ENCODE results near the gene KLF7.

The KLF7 gene

GRCh38 chr2:207128867-207129266 is 36.9 kb downstream of the KLF7 start:
- no peak overlapping the region for H3K27ac ChIP-seq (ENCODE audit: insufficient read depth, low read depth, low read length, poor library complexity, severe bottlenecking)
- WGBS, 2 experiments: 95 to 96% methylated on average over 4 of the region's 4 CpGs
- H3K4me3 ChIP-seq (ENCODE audit: insufficient read depth, low read depth, low read length): no peak overlapping the region
- H3K36me3 ChIP-seq (ENCODE audit: control insufficient read depth, insufficient read depth, low read length): no peaks in the 10 kb centered on the region
- H3K4me1 ChIP-seq (ENCODE audit: control insufficient read depth, insufficient read depth, low read length): peaks cover 17% of the 10 kb centered on the region
- H3K27me3 ChIP-seq (ENCODE audit: control insufficient read depth, insufficient read depth, low read length, poor library complexity, severe bottlenecking): no peaks in the 10 kb centered on the region
- H3K9me3 ChIP-seq (ENCODE audit: control insufficient read depth, low read length): peaks cover 3% of the 10 kb centered on the region

- H3K27me3 ChIP-seq (ENCODE audit: control insufficient read depth, insufficient read depth, low read length, poor library complexity, severe bottlenecking): no peaks in the 10 kb centered on the region
- WGBS, 2 experiments: 90 to 91% methylated on average over 4 of the region's 4 CpGs
- H3K9me3 ChIP-seq (ENCODE audit: control insufficient read depth, low read length): peaks cover 3% of the 10 kb centered on the region
- no peaks in the 10 kb centered on the region for H3K36me3 ChIP-seq (ENCODE audit: control insufficient read depth, insufficient read depth, low read length)
- no peak overlapping the region for H3K27ac ChIP-seq (ENCODE audit: insufficient read depth, low read depth, low read length, poor library complexity, severe bottlenecking)
- H3K4me3 ChIP-seq (ENCODE audit: insufficient read depth, low read depth, low read length): no peak overlapping the region
- H3K4me1 ChIP-seq (ENCODE audit: control insufficient read depth, insufficient read depth, low read length): peaks cover 10% of the 10 kb centered on the region
Observed at GRCh38 chr2:207126724-207127308, 38.9 kb downstream of the KLF7 start.

- H3K4me3 ChIP-seq (ENCODE audit: insufficient read depth, low read depth, low read length): no peak overlapping the region
- no peak overlapping the region for H3K27ac ChIP-seq (ENCODE audit: insufficient read depth, low read depth, low read length, poor library complexity, severe bottlenecking)
- H3K36me3 ChIP-seq (ENCODE audit: control insufficient read depth, insufficient read depth, low read length): no peaks in the 10 kb centered on the region
- peaks cover 3% of the 10 kb centered on the region for H3K9me3 ChIP-seq (ENCODE audit: control insufficient read depth, low read length)
- H3K4me1 ChIP-seq (ENCODE audit: control insufficient read depth, insufficient read depth, low read length): peaks cover 10% of the 10 kb centered on the region
- WGBS, 2 experiments: 92 to 93% methylated on average over 31 of the region's 31 CpGs
- no peaks in the 10 kb centered on the region for H3K27me3 ChIP-seq (ENCODE audit: control insufficient read depth, insufficient read depth, low read length, poor library complexity, severe bottlenecking)
Observed at GRCh38 chr2:207123776-207124391, 41.9 kb downstream of the KLF7 start.

- Histone ChIP-seq H3K4me1 (ENCODE audit: control insufficient read depth, insufficient read depth, low read length) (peaks cover 10% of the 10 kb centered on the region), H3K9me3 (ENCODE audit: control insufficient read depth, low read length) (no peaks in the 10 kb centered on the region), H3K27me3 (ENCODE audit: control insufficient read depth, insufficient read depth, low read length, poor library complexity, severe bottlenecking) (no peaks in the 10 kb centered on the region), H3K27ac (ENCODE audit: insufficient read depth, low read depth, low read length, poor library complexity, severe bottlenecking) (no peak overlapping the region), H3K36me3 (ENCODE audit: control insufficient read depth, insufficient read depth, low read length) (no peaks in the 10 kb centered on the region), H3K4me3 (ENCODE audit: insufficient read depth, low read depth, low read length) (no peak overlapping the region)
- 44 to 55% methylated on average over 4 of the region's 4 CpGs for WGBS, 2 experiments
Observed at GRCh38 chr2:207123335-207123744, 42.4 kb downstream of the KLF7 start.

GRCh38 chr2:207122651-207123334 is 43.0 kb downstream of the KLF7 start:
- Histone ChIP-seq H3K4me1 (ENCODE audit: control insufficient read depth, insufficient read depth, low read length) (peaks cover 10% of the 10 kb centered on the region), H3K9me3 (ENCODE audit: control insufficient read depth, low read length) (no peaks in the 10 kb centered on the region), H3K27ac (ENCODE audit: insufficient read depth, low read depth, low read length, poor library complexity, severe bottlenecking) (no peak overlapping the region), H3K36me3 (ENCODE audit: control insufficient read depth, insufficient read depth, low read length) (no peaks in the 10 kb centered on the region), H3K4me3 (ENCODE audit: insufficient read depth, low read depth, low read length) (no peak overlapping the region), H3K27me3 (ENCODE audit: control insufficient read depth, insufficient read depth, low read length, poor library complexity, severe bottlenecking) (no peaks in the 10 kb centered on the region)
- WGBS, 2 experiments: 83 to 90% methylated on average over 3 to 5 of the region's 5 CpGs

- Histone ChIP-seq H3K9me3 (ENCODE audit: control insufficient read depth, low read length) (no peaks in the 10 kb centered on the region), H3K36me3 (ENCODE audit: control insufficient read depth, insufficient read depth, low read length) (no peaks in the 10 kb centered on the region), H3K4me3 (ENCODE audit: insufficient read depth, low read depth, low read length) (no peak overlapping the region), H3K4me1 (ENCODE audit: control insufficient read depth, insufficient read depth, low read length) (peaks cover 10% of the 10 kb centered on the region), H3K27me3 (ENCODE audit: control insufficient read depth, insufficient read depth, low read length, poor library complexity, severe bottlenecking) (no peaks in the 10 kb centered on the region), H3K27ac (ENCODE audit: insufficient read depth, low read depth, low read length, poor library complexity, severe bottlenecking) (no peak overlapping the region)
- WGBS, 2 experiments: 83 to 90% methylated on average over 1 of the region's 1 CpG
Observed at GRCh38 chr2:207121784-207122183, 44.0 kb downstream of the KLF7 start.

GRCh38 chr2:207119048-207119447 is 46.7 kb downstream of the KLF7 start:
- WGBS, 2 experiments: 90 to 95% methylated on average over 4 of the region's 4 CpGs
- no peak overlapping the region for H3K4me3 ChIP-seq (ENCODE audit: insufficient read depth, low read depth, low read length)
- peaks cover 13% of the 10 kb centered on the region for H3K4me1 ChIP-seq (ENCODE audit: control insufficient read depth, insufficient read depth, low read length)
- H3K9me3 ChIP-seq (ENCODE audit: control insufficient read depth, low read length): no peaks in the 10 kb centered on the region
- H3K27ac ChIP-seq (ENCODE audit: insufficient read depth, low read depth, low read length, poor library complexity, severe bottlenecking): no peak overlapping the region
- H3K36me3 ChIP-seq (ENCODE audit: control insufficient read depth, insufficient read depth, low read length): no peaks in the 10 kb centered on the region
- no peaks in the 10 kb centered on the region for H3K27me3 ChIP-seq (ENCODE audit: control insufficient read depth, insufficient read depth, low read length, poor library complexity, severe bottlenecking)

- no peak overlapping the region for H3K4me3 ChIP-seq (ENCODE audit: insufficient read depth, low read depth, low read length)
- H3K27me3 ChIP-seq (ENCODE audit: control insufficient read depth, insufficient read depth, low read length, poor library complexity, severe bottlenecking): no peaks in the 10 kb centered on the region
- H3K4me1 ChIP-seq (ENCODE audit: control insufficient read depth, insufficient read depth, low read length): peaks cover 5% of the 10 kb centered on the region
- H3K9me3 ChIP-seq (ENCODE audit: control insufficient read depth, low read length): no peaks in the 10 kb centered on the region
- no peak overlapping the region for H3K27ac ChIP-seq (ENCODE audit: insufficient read depth, low read depth, low read length, poor library complexity, severe bottlenecking)
- H3K36me3 ChIP-seq (ENCODE audit: control insufficient read depth, insufficient read depth, low read length): no peaks in the 10 kb centered on the region
- 93 to 96% methylated on average over 2 of the region's 2 CpGs for WGBS, 2 experiments
Observed at GRCh38 chr2:207117668-207118067, 48.1 kb downstream of the KLF7 start.

- Histone ChIP-seq H3K27me3 (ENCODE audit: control insufficient read depth, insufficient read depth, low read length, poor library complexity, severe bottlenecking) (no peaks in the 10 kb centered on the region), H3K9me3 (ENCODE audit: control insufficient read depth, low read length) (no peaks in the 10 kb centered on the region), H3K36me3 (ENCODE audit: control insufficient read depth, insufficient read depth, low read length) (no peaks in the 10 kb centered on the region), H3K27ac (ENCODE audit: insufficient read depth, low read depth, low read length, poor library complexity, severe bottlenecking) (no peak overlapping the region), H3K4me3 (ENCODE audit: insufficient read depth, low read depth, low read length) (no peak overlapping the region), H3K4me1 (ENCODE audit: control insufficient read depth, insufficient read depth, low read length) (peaks cover 17% of the 10 kb centered on the region)
- 55 to 58% methylated on average over 5 of the region's 6 CpGs for WGBS, 2 experiments
Observed at GRCh38 chr2:207115715-207116364, 49.9 kb downstream of the KLF7 start.

GRCh38 chr2:207113414-207113813 is 52.3 kb downstream of the KLF7 start:
- Histone ChIP-seq H3K36me3 (ENCODE audit: control insufficient read depth, insufficient read depth, low read length) (no peaks in the 10 kb centered on the region), H3K9me3 (ENCODE audit: control insufficient read depth, low read length) (no peaks in the 10 kb centered on the region), H3K4me3 (ENCODE audit: insufficient read depth, low read depth, low read length) (no peak overlapping the region), H3K27me3 (ENCODE audit: control insufficient read depth, insufficient read depth, low read length, poor library complexity, severe bottlenecking) (no peaks in the 10 kb centered on the region), H3K27ac (ENCODE audit: insufficient read depth, low read depth, low read length, poor library complexity, severe bottlenecking) (no peak overlapping the region), H3K4me1 (ENCODE audit: control insufficient read depth, insufficient read depth, low read length) (peaks cover 17% of the 10 kb centered on the region)

Measured in ectodermal cell (in vitro differentiated cells).